ENCODE data around the gene SUSD1. TPM values are rescaled to one million over a fixed set of nuclear protein-coding genes. Genes with fewer than 3 reads are reported as not detected.

Gene SUSD1
- total and polyA plus RNA-seq, 2 donors (not counting 1 experiment from before 2014, with no cell fraction given), result 5.7 to 7.5 TPM

DNA sequence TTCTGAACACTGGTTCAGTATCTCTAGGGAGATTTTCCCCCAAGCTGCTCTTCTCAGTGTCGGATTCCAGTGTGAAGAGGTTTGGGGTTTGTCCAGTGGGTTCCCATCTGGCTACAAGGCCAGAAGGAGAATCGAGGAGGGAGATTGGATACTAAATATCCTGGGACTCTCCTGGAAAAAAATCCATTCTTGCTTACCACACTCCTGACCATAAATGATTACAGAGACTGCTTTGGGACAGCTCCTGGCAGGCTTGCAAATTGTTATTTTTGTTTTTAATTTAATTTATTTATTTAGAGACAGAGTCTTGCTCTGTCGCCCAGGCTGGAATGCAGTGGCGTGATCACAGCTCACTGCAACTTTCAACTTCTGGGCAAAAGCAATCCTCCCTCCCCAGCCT is 4.7 kb upstream of the SUSD1 start:
- H4K20me1 ChIP-seq (ENCODE audit: control insufficient read depth, insufficient read depth, low read length, poor library complexity, severe bottlenecking), result no peaks in the 10 kb centered on the region
- intact Hi-C loops (cut with micrococcal nuclease), result loop anchor here (5.0 kb wide), 1 partner anchor 73 kb away; no protein-coding TSS in a partner anchor
- H3K9me3 Mint-ChIP-seq (ENCODE audit: insufficient read depth), result no peaks in the 10 kb centered on the region
- ChIA-PET CTCF (interaction anchor here (1.2 kb wide), 1 partner anchor 33 kb away, joined by 3 read pairs; no protein-coding TSS in a partner anchor), POLR2A (interaction anchor here (0.6 kb wide), 1 partner anchor 253 kb away, joined by 15 read pairs; no protein-coding TSS in a partner anchor)
- no peak overlapping the region for H3K4me3 ChIP-seq (ENCODE audit: control extremely low read depth in 1 of 5, extremely low read depth in 1 of 5, insufficient read depth in 1 of 5, low read depth in 2 of 5, low read length in 4 of 5)
- no peaks in the 10 kb centered on the region for H3K27me3 ChIP-seq (replicated peaks in 1 of 4; ENCODE audit: control extremely low read depth in 1 of 4, control insufficient read depth in 3 of 4, insufficient read depth in 4 of 4, low read length in 3 of 4)
- no peak overlapping the region for H3K4me2 ChIP-seq (replicated peaks; ENCODE audit: low read depth, low read length, poor library complexity, severe bottlenecking)
- DNase-seq, result no peak
- no peaks in the 10 kb centered on the region for H3K79me2 ChIP-seq (ENCODE audit: control insufficient read depth, insufficient read depth, low read length)
- no peak overlapping the region for H3K27ac Mint-ChIP-seq
- H3K4me1 ChIP-seq (ENCODE audit: control insufficient read depth in 2 of 2, insufficient read depth in 2 of 2, low read length in 2 of 2), result peaks cover 16 to 21% of the 10 kb centered on the region in 2 donors
- no peak for TF ChIP-seq EZH2 (IDR thresholded peaks at IDR 0.05; ENCODE audit: borderline replicate concordance, insufficient read depth, low read depth, low read length, poor library complexity, severe bottlenecking)
- TF ChIP-seq, protein P1, sequence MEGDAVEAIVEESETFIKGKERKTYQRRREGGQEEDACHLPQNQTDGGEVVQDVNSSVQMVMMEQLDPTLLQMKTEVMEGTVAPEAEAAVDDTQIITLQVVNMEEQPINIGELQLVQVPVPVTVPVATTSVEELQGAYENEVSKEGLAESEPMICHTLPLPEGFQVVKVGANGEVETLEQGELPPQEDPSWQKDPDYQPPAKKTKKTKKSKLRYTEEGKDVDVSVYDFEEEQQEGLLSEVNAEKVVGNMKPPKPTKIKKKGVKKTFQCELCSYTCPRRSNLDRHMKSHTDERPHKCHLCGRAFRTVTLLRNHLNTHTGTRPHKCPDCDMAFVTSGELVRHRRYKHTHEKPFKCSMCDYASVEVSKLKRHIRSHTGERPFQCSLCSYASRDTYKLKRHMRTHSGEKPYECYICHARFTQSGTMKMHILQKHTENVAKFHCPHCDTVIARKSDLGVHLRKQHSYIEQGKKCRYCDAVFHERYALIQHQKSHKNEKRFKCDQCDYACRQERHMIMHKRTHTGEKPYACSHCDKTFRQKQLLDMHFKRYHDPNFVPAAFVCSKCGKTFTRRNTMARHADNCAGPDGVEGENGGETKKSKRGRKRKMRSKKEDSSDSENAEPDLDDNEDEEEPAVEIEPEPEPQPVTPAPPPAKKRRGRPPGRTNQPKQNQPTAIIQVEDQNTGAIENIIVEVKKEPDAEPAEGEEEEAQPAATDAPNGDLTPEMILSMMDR (IDR thresholded peaks at IDR 0.05), result no peak
- H3K36me3 ChIP-seq (replicated peaks in 1 of 2; ENCODE audit: control extremely low read depth in 1 of 2, control insufficient read depth in 1 of 2, extremely low read depth in 1 of 2, insufficient read depth in 2 of 2, low read length in 1 of 2), result no peaks in the 10 kb centered on the region
- no peak for ATAC-seq (ENCODE audit: low read depth)
- no peak overlapping the region for H3K4me3 Mint-ChIP-seq
- peaks cover 27% of the 10 kb centered on the region for H3K4me1 Mint-ChIP-seq
- H2AFZ ChIP-seq (ENCODE audit: insufficient read depth, low read depth, low read length, poor library complexity, severe bottlenecking), result no peak overlapping the region
- no peak overlapping the region for H3K9ac ChIP-seq (ENCODE audit: low read length)
- no peaks in the 10 kb centered on the region for H3K27me3 Mint-ChIP-seq
- WGBS (ENCODE audit: insufficient coverage), result no CpG with 5 or more reads among the region's 4 CpGs
- H3K9me3 ChIP-seq (ENCODE audit: control extremely low read depth in 1 of 3, control insufficient read depth in 2 of 3, insufficient read depth in 1 of 3, low read length in 2 of 3), result peaks cover 0 to 4% (median 0%) of the 10 kb centered on the region in 3 donors
- no peak overlapping the region for H3K27ac ChIP-seq (ENCODE audit: low read length in 2 of 2)

- Mint-ChIP-seq H3K9me3 (ENCODE audit: insufficient read depth) (no peaks in the 10 kb centered on the region), H3K4me1 (peaks cover 52% of the 10 kb centered on the region), H3K27ac (no peak overlapping the region), H3K27me3 (no peaks in the 10 kb centered on the region), H3K4me3 (peak overlapping the region; percentile 12)
- ATAC-seq (ENCODE audit: low read depth), result no peak
- Histone ChIP-seq H3K9ac (ENCODE audit: low read length) (no peak overlapping the region), H3K4me3 (ENCODE audit: control extremely low read depth in 1 of 5, extremely low read depth in 1 of 5, insufficient read depth in 1 of 5, low read depth in 2 of 5, low read length in 4 of 5) (no peak overlapping the region), H3K4me2 (replicated peaks; ENCODE audit: low read depth, low read length, poor library complexity, severe bottlenecking) (no peak overlapping the region), H3K79me2 (ENCODE audit: control insufficient read depth, insufficient read depth, low read length) (peaks cover 27% of the 10 kb centered on the region), H3K27ac (ENCODE audit: low read length in 2 of 2) (no peak overlapping the region), H3K9me3 (ENCODE audit: control extremely low read depth in 1 of 3, control insufficient read depth in 2 of 3, insufficient read depth in 1 of 3, low read length in 2 of 3) (no peaks in the 10 kb centered on the region), H2AFZ (ENCODE audit: insufficient read depth, low read depth, low read length, poor library complexity, severe bottlenecking) (no peak overlapping the region), H3K4me1 (ENCODE audit: control insufficient read depth in 2 of 2, insufficient read depth in 2 of 2, low read length in 2 of 2) (peaks cover 25 to 34% of the 10 kb centered on the region in 2 donors), H3K36me3 (replicated peaks in 1 of 2; ENCODE audit: control extremely low read depth in 1 of 2, control insufficient read depth in 1 of 2, extremely low read depth in 1 of 2, insufficient read depth in 2 of 2, low read length in 1 of 2) (no peaks in the 10 kb centered on the region), H3K27me3 (replicated peaks in 1 of 4; ENCODE audit: control extremely low read depth in 1 of 4, control insufficient read depth in 3 of 4, insufficient read depth in 4 of 4, low read length in 3 of 4) (no peaks in the 10 kb centered on the region), H4K20me1 (ENCODE audit: control insufficient read depth, insufficient read depth, low read length, poor library complexity, severe bottlenecking) (no peaks in the 10 kb centered on the region)
- TF ChIP-seq EZH2 (IDR thresholded peaks at IDR 0.05; ENCODE audit: borderline replicate concordance, insufficient read depth, low read depth, low read length, poor library complexity, severe bottlenecking), result no peak
- TF ChIP-seq, protein P1 (IDR thresholded peaks at IDR 0.05), result no peak
- peak; percentile 16 for DNase-seq
- intact Hi-C loops (cut with micrococcal nuclease), result no loop called here
- POLR2A ChIA-PET, result interaction anchor here (0.5 kb wide), 1 partner anchor 29 kb away, joined by 3 read pairs; no protein-coding TSS in a partner anchor
- CTCF ChIA-PET, result no interaction called here
- WGBS (ENCODE audit: insufficient coverage), result no CpG with 5 or more reads among the region's 5 CpGs
Observed at GRCh38 chr9:112176524-112176923, 1.4 kb upstream of the SUSD1 start.

Data from B cell (primary cell).